ENCODE measurements around the gene MKLN1. TPM values are rescaled to one million over a fixed set of nuclear protein-coding genes. Genes with fewer than 3 reads are reported as not detected.

Gene MKLN1
- polyA plus RNA-seq, 1 of the 3 experiments (the other 2 are of a cell fraction), result 11.0 TPM

GRCh38 chr7:131455001-131455400, 127.3 kb downstream of the MKLN1 start:
- Histone ChIP-seq H3K79me2 (ENCODE audit: insufficient read depth) (no peaks in the 10 kb centered on the region), H3F3A (replicated peaks; ENCODE audit: insufficient read depth) (peaks cover 19% of the 10 kb centered on the region), H3K4me2 (no peak overlapping the region), H3K9ac (no peak overlapping the region), H3K9me3 (no peaks in the 10 kb centered on the region), H2AFZ (ENCODE audit: low read depth) (no peak overlapping the region), H3K27ac (ENCODE audit: low read depth in 2 of 2, low read length in 1 of 2) (no peak overlapping the region), H3K9me2 (no peaks in the 10 kb centered on the region), H3K4me3 (ENCODE audit: low read depth in 2 of 2, low read length in 1 of 2) (no peak overlapping the region), H3K27me3 (ENCODE audit: insufficient read depth) (no peaks in the 10 kb centered on the region), H3K36me3 (replicated peaks in 1 of 2; ENCODE audit: control insufficient read depth in 1 of 2, insufficient read depth in 2 of 2, low read length in 1 of 2) (peaks cover 43 to 83% of the 10 kb centered on the region in 2 experiments), H4K20me1 (ENCODE audit: insufficient read depth) (no peaks in the 10 kb centered on the region), H3K4me1 (ENCODE audit: control insufficient read depth in 1 of 2, insufficient read depth in 2 of 2, low read depth in 1 of 2, low read length in 1 of 2) (no peaks in the 10 kb centered on the region)
- WGBS (ENCODE audit: low lambda C conversion rate), result 94% methylated on average over 2 of the region's 2 CpGs
- POLR2A ChIA-PET, result no interaction called here
- CTCF ChIA-PET, result interaction anchor here (0.7 to 1.6 kb wide), 7 partner anchors 9 to 415 kb away, joined by 3 to 5 read pairs (median 3); no protein-coding TSS in a partner anchor
- TF ChIP-seq FOSL2 (IDR thresholded peaks at IDR 0.05; ENCODE audit: borderline replicate concordance, low read depth) (no peak), RCOR1 (IDR thresholded peaks at IDR 0.05; ENCODE audit: low read length) (no peak)
- no peak for DNase-seq

DNA sequence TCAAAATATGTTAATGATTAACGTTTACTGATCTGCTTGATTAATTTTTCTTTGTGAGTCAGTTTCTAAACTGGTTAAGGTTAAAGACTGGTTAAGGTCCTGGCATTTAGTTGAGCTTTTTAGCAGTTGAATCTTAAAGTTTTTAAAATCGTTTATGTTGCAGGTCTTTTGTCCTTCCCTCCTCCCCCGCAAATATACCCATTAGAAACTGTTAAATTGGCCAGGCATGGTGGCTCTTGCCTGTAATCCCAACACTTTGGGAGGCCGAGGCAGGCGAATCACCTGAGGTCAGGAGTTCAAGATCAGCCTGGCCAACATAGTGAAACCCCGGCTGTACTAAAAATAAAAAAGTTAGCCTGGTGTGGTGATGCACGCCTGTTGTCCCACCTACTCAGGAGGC, 127.9 kb downstream of the MKLN1 start:
- Histone ChIP-seq H3K4me2 (no peak overlapping the region), H3K27me3 (ENCODE audit: insufficient read depth) (no peaks in the 10 kb centered on the region), H2AFZ (ENCODE audit: low read depth) (no peak overlapping the region), H3K4me3 (ENCODE audit: low read depth in 2 of 2, low read length in 1 of 2) (no peak overlapping the region), H3K36me3 (replicated peaks in 1 of 2; ENCODE audit: control insufficient read depth in 1 of 2, insufficient read depth in 2 of 2, low read length in 1 of 2) (peaks cover 43 to 82% of the 10 kb centered on the region in 2 experiments), H3F3A (replicated peaks; ENCODE audit: insufficient read depth) (peaks cover 14% of the 10 kb centered on the region), H3K4me1 (ENCODE audit: control insufficient read depth in 1 of 2, insufficient read depth in 2 of 2, low read depth in 1 of 2, low read length in 1 of 2) (no peaks in the 10 kb centered on the region), H3K79me2 (ENCODE audit: insufficient read depth) (no peaks in the 10 kb centered on the region), H3K9ac (no peak overlapping the region), H3K9me3 (no peaks in the 10 kb centered on the region), H4K20me1 (ENCODE audit: insufficient read depth) (no peaks in the 10 kb centered on the region), H3K9me2 (no peaks in the 10 kb centered on the region), H3K27ac (ENCODE audit: low read depth in 2 of 2, low read length in 1 of 2) (no peak overlapping the region)
- POLR2A ChIA-PET, result no interaction called here
- CTCF ChIA-PET, result interaction anchor here (1.1 to 1.6 kb wide), 6 partner anchors 10 to 415 kb away, joined by 3 to 5 read pairs (median 3); no protein-coding TSS in a partner anchor
- 93% methylated on average over 7 of the region's 7 CpGs for WGBS (ENCODE audit: low lambda C conversion rate)
- no peak for TF ChIP-seq EZH2phosphoT487 (IDR thresholded peaks at IDR 0.05; ENCODE audit: borderline replicate concordance, low read depth)
- TF ChIP-seq CHD2 (IDR thresholded peaks at IDR 0.05; ENCODE audit: low read length, partially characterized antibody), result no peak
- TF ChIP-seq MXI1 (IDR thresholded peaks at IDR 0.05; ENCODE audit: low read depth, low read length), result no peak
- no peak for TF ChIP-seq RXRA (IDR thresholded peaks at IDR 0.05; ENCODE audit: borderline replicate concordance, low read depth)
- no peak for TF ChIP-seq RAD21 (IDR thresholded peaks at IDR 0.05; ENCODE audit: low read length)
- TF ChIP-seq PBX3 (IDR thresholded peaks at IDR 0.05), result no peak
- no peak for TF ChIP-seq SMC3 (IDR thresholded peaks at IDR 0.05; ENCODE audit: low read depth, low read length)
- TF ChIP-seq, protein P1, sequence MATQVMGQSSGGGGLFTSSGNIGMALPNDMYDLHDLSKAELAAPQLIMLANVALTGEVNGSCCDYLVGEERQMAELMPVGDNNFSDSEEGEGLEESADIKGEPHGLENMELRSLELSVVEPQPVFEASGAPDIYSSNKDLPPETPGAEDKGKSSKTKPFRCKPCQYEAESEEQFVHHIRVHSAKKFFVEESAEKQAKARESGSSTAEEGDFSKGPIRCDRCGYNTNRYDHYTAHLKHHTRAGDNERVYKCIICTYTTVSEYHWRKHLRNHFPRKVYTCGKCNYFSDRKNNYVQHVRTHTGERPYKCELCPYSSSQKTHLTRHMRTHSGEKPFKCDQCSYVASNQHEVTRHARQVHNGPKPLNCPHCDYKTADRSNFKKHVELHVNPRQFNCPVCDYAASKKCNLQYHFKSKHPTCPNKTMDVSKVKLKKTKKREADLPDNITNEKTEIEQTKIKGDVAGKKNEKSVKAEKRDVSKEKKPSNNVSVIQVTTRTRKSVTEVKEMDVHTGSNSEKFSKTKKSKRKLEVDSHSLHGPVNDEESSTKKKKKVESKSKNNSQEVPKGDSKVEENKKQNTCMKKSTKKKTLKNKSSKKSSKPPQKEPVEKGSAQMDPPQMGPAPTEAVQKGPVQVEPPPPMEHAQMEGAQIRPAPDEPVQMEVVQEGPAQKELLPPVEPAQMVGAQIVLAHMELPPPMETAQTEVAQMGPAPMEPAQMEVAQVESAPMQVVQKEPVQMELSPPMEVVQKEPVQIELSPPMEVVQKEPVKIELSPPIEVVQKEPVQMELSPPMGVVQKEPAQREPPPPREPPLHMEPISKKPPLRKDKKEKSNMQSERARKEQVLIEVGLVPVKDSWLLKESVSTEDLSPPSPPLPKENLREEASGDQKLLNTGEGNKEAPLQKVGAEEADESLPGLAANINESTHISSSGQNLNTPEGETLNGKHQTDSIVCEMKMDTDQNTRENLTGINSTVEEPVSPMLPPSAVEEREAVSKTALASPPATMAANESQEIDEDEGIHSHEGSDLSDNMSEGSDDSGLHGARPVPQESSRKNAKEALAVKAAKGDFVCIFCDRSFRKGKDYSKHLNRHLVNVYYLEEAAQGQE (IDR thresholded peaks at IDR 0.05; ENCODE audit: low read depth, low read length), result no peak
- DNase-seq, result no peak

Measured in SK-N-SH (cell line).